ENCODE data around the gene CACNB2. TPM values are rescaled to one million over a fixed set of nuclear protein-coding genes. Genes with fewer than 3 reads are reported as not detected.

CACNB2 gene
- total and polyA plus RNA-seq, 4 donors: 0.38 to 3.1 (median 0.83) TPM

DNA sequence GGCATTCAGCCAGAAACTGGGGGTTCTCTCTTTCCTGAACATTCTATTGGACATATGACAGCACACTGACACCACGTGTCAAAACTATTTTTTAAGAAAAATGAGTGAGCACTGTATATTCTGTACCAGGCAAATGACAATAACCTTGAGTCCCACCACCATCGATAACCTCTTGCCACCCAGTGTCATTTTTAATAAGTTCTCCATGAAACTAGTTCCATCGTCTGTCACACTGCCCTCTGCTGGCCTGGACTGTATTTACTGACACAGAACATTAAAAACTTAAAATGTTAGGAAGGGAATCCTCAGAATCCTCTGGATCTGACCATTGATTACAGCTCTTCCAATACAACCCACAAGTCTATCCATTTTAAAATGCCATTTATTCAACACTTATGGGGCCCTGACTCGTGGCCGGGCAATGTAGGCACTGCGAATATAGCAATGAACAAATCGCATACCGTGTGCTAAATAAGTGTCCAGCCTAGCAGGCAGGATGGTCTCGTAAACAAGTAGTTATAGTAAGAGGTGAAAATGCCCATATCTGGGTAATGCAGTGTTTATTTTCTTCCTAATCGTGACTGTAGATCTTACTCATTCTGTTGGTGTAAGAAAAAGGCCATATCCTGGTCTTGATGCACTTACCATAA, 35.9 kb upstream of the CACNB2 start (continued):
- TF ChIP-seq YY1 (IDR thresholded peaks at IDR 0.05): no peak
- TF ChIP-seq, protein P1, sequence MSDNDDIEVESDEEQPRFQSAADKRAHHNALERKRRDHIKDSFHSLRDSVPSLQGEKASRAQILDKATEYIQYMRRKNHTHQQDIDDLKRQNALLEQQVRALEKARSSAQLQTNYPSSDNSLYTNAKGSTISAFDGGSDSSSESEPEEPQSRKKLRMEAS (IDR thresholded peaks at IDR 0.05): no peak
- no peak for TF ChIP-seq JUND (IDR thresholded peaks at IDR 0.05)
- no peak for TF ChIP-seq SP1 (IDR thresholded peaks at IDR 0.05)
- no peak for TF ChIP-seq GABPA (IDR thresholded peaks at IDR 0.05 in 1 of 2, conservative IDR thresholded peaks at IDR 0.05 in 1 of 2)
- no peak for TF ChIP-seq HNF4A (conservative IDR thresholded peaks at IDR 0.05)
- peak; percentile 63 to 73 for TF ChIP-seq RAD21 (IDR thresholded peaks at IDR 0.05)
- no peak for TF ChIP-seq HNF4G (IDR thresholded peaks at IDR 0.05)

DNA sequence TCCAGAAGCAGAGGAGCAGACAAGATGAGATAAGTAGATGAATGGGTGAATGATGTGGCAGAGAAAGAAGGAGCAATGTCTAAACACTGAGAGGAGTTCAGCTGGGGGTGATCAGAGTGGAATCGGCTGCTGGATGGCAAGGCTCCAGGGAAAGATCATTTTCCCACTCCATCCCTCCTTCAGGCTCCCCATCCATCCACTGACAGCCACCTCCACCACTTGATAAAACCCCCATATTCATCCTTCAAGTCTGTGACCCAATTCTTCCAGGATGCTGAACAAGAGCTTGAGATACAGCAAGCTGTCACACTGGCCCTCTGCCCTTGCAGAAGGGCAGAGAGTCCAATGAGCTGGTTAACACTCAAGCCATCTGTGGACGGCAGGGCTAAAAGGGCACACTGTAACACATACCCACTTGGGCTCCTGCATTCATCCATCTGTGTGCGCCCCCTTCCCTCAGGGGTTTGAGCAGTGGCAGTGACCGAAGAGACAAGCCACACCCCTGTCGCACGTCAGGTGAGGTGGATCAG, 30.8 kb upstream of the CACNB2 start:
- 76% methylated on average over 6 of the region's 6 CpGs for WGBS

More for the DNA sequence above, 30.8 kb upstream of the CACNB2 start:
- Histone ChIP-seq H3K36me3 (ENCODE audit: control insufficient read depth in 4 of 4, insufficient read depth in 3 of 4, low read depth in 1 of 4, low read length in 3 of 4) (no peaks in the 10 kb centered on the region), H3K27ac (ENCODE audit: low read depth in 1 of 2, low read length in 2 of 2) (no peak overlapping the region), H3K4me1 (ENCODE audit: control insufficient read depth in 4 of 4, insufficient read depth in 4 of 4, low read length in 3 of 4) (no peaks in the 10 kb centered on the region), H3K4me3 (ENCODE audit: low read depth in 1 of 3, low read length in 3 of 3) (no peak overlapping the region), H3K27me3 (ENCODE audit: control insufficient read depth in 4 of 4, insufficient read depth in 4 of 4, low read length in 3 of 4) (no peaks in the 10 kb centered on the region), H3K9ac (ENCODE audit: low read depth in 1 of 2, low read length in 2 of 2) (no peak overlapping the region), H3K9me3 (ENCODE audit: control insufficient read depth in 4 of 4, low read length in 3 of 4) (no peaks in the 10 kb centered on the region)
- TF ChIP-seq HNF4A (conservative IDR thresholded peaks at IDR 0.05) (no peak), RAD21 (IDR thresholded peaks at IDR 0.05) (no peak), EGR1 (IDR thresholded peaks at IDR 0.05; ENCODE audit: low read depth in 2 of 2) (no peak), JUND (IDR thresholded peaks at IDR 0.05) (no peak), TAF1 (conservative IDR thresholded peaks at IDR 0.05) (no peak), SP1 (IDR thresholded peaks at IDR 0.05) (no peak), GABPA (IDR thresholded peaks at IDR 0.05 in 1 of 2, conservative IDR thresholded peaks at IDR 0.05 in 1 of 2) (no peak), FOXA1 (IDR thresholded peaks at IDR 0.05) (no peak), NR2F2 (IDR thresholded peaks at IDR 0.05) (no peak), HNF4G (IDR thresholded peaks at IDR 0.05) (no peak), RXRA (IDR thresholded peaks at IDR 0.05) (no peak), FOXA2 (IDR thresholded peaks at IDR 0.05) (no peak), YY1 (IDR thresholded peaks at IDR 0.05) (no peak)
- TF ChIP-seq, protein P1 (IDR thresholded peaks at IDR 0.05): no peak
- TF ChIP-seq, protein P2, sequence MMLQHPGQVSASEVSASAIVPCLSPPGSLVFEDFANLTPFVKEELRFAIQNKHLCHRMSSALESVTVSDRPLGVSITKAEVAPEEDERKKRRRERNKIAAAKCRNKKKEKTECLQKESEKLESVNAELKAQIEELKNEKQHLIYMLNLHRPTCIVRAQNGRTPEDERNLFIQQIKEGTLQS (IDR thresholded peaks at IDR 0.05): no peak
- TF ChIP-seq, protein P3, sequence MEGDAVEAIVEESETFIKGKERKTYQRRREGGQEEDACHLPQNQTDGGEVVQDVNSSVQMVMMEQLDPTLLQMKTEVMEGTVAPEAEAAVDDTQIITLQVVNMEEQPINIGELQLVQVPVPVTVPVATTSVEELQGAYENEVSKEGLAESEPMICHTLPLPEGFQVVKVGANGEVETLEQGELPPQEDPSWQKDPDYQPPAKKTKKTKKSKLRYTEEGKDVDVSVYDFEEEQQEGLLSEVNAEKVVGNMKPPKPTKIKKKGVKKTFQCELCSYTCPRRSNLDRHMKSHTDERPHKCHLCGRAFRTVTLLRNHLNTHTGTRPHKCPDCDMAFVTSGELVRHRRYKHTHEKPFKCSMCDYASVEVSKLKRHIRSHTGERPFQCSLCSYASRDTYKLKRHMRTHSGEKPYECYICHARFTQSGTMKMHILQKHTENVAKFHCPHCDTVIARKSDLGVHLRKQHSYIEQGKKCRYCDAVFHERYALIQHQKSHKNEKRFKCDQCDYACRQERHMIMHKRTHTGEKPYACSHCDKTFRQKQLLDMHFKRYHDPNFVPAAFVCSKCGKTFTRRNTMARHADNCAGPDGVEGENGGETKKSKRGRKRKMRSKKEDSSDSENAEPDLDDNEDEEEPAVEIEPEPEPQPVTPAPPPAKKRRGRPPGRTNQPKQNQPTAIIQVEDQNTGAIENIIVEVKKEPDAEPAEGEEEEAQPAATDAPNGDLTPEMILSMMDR (IDR thresholded peaks at IDR 0.05; ENCODE audit: low read depth, low read length, missing input control): no peak
- TF ChIP-seq, protein P4, sequence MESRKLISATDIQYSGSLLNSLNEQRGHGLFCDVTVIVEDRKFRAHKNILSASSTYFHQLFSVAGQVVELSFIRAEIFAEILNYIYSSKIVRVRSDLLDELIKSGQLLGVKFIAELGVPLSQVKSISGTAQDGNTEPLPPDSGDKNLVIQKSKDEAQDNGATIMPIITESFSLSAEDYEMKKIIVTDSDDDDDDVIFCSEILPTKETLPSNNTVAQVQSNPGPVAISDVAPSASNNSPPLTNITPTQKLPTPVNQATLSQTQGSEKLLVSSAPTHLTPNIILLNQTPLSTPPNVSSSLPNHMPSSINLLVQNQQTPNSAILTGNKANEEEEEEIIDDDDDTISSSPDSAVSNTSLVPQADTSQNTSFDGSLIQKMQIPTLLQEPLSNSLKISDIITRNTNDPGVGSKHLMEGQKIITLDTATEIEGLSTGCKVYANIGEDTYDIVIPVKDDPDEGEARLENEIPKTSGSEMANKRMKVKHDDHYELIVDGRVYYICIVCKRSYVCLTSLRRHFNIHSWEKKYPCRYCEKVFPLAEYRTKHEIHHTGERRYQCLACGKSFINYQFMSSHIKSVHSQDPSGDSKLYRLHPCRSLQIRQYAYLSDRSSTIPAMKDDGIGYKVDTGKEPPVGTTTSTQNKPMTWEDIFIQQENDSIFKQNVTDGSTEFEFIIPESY (IDR thresholded peaks at IDR 0.05): no peak
- TF ChIP-seq, protein P5, sequence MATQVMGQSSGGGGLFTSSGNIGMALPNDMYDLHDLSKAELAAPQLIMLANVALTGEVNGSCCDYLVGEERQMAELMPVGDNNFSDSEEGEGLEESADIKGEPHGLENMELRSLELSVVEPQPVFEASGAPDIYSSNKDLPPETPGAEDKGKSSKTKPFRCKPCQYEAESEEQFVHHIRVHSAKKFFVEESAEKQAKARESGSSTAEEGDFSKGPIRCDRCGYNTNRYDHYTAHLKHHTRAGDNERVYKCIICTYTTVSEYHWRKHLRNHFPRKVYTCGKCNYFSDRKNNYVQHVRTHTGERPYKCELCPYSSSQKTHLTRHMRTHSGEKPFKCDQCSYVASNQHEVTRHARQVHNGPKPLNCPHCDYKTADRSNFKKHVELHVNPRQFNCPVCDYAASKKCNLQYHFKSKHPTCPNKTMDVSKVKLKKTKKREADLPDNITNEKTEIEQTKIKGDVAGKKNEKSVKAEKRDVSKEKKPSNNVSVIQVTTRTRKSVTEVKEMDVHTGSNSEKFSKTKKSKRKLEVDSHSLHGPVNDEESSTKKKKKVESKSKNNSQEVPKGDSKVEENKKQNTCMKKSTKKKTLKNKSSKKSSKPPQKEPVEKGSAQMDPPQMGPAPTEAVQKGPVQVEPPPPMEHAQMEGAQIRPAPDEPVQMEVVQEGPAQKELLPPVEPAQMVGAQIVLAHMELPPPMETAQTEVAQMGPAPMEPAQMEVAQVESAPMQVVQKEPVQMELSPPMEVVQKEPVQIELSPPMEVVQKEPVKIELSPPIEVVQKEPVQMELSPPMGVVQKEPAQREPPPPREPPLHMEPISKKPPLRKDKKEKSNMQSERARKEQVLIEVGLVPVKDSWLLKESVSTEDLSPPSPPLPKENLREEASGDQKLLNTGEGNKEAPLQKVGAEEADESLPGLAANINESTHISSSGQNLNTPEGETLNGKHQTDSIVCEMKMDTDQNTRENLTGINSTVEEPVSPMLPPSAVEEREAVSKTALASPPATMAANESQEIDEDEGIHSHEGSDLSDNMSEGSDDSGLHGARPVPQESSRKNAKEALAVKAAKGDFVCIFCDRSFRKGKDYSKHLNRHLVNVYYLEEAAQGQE (IDR thresholded peaks at IDR 0.05): no peak
- no peak for DNase-seq (ENCODE audit: low spot score)

Measured in liver (tissue), 9 donors.